ENCODE results near the gene DOLK.

DNA sequence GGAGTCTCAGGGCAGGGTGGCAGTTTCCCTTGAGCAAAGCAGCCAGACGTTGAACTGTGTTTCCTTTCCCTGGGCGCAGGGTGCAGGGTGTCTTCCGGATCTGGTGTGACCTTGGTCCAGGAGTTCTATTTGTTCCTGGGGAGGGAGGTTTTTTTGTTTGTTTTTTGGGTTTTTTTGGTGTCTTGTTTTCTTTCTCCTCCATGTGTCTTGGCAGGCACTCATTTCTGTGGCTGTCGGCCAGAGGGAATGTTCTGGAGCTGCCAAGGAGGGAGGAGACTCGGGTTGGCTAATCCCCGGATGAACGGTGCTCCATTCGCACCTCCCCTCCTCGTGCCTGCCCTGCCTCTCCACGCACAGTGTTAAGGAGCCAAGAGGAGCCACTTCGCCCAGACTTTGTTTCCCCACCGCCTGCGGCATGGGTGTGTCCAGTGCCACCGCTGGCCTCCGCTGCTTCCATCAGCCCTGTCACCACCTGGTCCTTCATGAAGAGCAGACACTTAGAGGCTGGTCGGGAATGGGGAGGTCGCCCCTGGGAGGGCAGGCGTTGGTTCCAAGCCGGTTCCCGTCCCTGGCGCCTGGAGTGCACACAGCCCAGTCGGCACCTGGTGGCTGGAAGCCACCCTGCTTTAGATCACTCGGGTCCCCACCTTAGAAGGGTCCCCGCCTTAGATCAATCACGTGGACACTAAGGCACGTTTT, 30.1 kb downstream of the DOLK start:
- TF ChIP-seq EP300 (conservative IDR thresholded peaks at IDR 0.05; ENCODE audit: poor library complexity, severe bottlenecking): no peak
- TF ChIP-seq, protein P1, sequence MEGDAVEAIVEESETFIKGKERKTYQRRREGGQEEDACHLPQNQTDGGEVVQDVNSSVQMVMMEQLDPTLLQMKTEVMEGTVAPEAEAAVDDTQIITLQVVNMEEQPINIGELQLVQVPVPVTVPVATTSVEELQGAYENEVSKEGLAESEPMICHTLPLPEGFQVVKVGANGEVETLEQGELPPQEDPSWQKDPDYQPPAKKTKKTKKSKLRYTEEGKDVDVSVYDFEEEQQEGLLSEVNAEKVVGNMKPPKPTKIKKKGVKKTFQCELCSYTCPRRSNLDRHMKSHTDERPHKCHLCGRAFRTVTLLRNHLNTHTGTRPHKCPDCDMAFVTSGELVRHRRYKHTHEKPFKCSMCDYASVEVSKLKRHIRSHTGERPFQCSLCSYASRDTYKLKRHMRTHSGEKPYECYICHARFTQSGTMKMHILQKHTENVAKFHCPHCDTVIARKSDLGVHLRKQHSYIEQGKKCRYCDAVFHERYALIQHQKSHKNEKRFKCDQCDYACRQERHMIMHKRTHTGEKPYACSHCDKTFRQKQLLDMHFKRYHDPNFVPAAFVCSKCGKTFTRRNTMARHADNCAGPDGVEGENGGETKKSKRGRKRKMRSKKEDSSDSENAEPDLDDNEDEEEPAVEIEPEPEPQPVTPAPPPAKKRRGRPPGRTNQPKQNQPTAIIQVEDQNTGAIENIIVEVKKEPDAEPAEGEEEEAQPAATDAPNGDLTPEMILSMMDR (IDR thresholded peaks at IDR 0.05; ENCODE audit: poor library complexity, severe bottlenecking): no peak
- no peak for TF ChIP-seq EZH2 (IDR thresholded peaks at IDR 0.05; ENCODE audit: borderline replicate concordance, insufficient read depth, low read length, poor library complexity, severe bottlenecking)
- no peak for TF ChIP-seq RAD21 (conservative IDR thresholded peaks at IDR 0.05)
